GM10266 (cell line): Measurements from ENCODE around the gene PRF1.
A peak's percentile ranks its signal among the peaks of the same experiment; 100 is the strongest.

ENCODE experiments used
- DNase-seq: peaks from one replicate; pipeline ENCODE4 v3.0.0; 2012; ENCODE audit errors: extremely low spot score
- CTCF ChIP-seq: IDR thresholded peaks from 2 replicates; pipeline ENCODE4 v1.5.1; 2012; ENCODE audit warnings: mild to moderate bottlenecking, low read depth; ENCODE audit not compliant: control insufficient read depth, insufficient read depth; ENCODE audit errors: missing control alignments

Gene PRF1

GRCh38 chr10:70559861-70560260, 42.7 kb downstream of the PRF1 start:
- no peak for TF ChIP-seq CTCF
- no peak for DNase-seq

GRCh38 chr10:70558871-70559810, 43.4 kb downstream of the PRF1 start:
- peak; percentile 59 for TF ChIP-seq CTCF
- DNase-seq = peak; percentile 78

GRCh38 chr10:70558295-70558694, 44.2 kb downstream of the PRF1 start:
- no peak for TF ChIP-seq CTCF
- no peak for DNase-seq

- DNase-seq = no peak
- TF ChIP-seq CTCF = no peak
Observed at GRCh38 chr10:70557876-70558275, 44.7 kb downstream of the PRF1 start.

- no peak for DNase-seq
- no peak for TF ChIP-seq CTCF
Observed at GRCh38 chr10:70557086-70557845, 45.3 kb downstream of the PRF1 start.

GRCh38 chr10:70555371-70555770, 47.2 kb downstream of the PRF1 start:
- no peak for TF ChIP-seq CTCF
- no peak for DNase-seq
